ENCODE data around the gene ELOVL5.
"Not testable (repeated sequence)": the region's sequence is repeated elsewhere in the genome, so short reads cannot be mapped to it uniquely, and the experiment has no call there.

ELOVL5 gene

DNA sequence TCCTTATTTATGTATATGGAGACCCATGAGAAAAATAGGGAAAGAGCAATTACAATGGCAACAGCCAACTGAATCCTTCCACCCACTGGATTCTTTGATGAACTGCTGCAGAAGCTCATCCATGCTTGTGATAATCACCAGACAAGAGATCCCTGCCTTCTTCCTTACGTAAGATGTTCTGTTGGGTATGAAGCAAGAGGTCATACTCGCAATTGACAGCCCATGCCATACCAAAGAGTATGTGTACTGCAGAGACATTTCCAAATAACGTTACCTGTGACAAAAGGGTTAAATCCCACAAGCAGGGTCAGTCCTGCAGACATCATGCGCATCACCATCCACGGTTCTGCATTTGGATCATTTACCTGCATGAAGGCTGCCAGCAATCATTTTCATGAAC, 27.8 kb downstream of the ELOVL5 start:
- peaks cover 0 to 39% (median 15%) of the 10 kb centered on the region in 4 donors for H3K4me1 ChIP-seq
- TF ChIP-seq, protein P1, sequence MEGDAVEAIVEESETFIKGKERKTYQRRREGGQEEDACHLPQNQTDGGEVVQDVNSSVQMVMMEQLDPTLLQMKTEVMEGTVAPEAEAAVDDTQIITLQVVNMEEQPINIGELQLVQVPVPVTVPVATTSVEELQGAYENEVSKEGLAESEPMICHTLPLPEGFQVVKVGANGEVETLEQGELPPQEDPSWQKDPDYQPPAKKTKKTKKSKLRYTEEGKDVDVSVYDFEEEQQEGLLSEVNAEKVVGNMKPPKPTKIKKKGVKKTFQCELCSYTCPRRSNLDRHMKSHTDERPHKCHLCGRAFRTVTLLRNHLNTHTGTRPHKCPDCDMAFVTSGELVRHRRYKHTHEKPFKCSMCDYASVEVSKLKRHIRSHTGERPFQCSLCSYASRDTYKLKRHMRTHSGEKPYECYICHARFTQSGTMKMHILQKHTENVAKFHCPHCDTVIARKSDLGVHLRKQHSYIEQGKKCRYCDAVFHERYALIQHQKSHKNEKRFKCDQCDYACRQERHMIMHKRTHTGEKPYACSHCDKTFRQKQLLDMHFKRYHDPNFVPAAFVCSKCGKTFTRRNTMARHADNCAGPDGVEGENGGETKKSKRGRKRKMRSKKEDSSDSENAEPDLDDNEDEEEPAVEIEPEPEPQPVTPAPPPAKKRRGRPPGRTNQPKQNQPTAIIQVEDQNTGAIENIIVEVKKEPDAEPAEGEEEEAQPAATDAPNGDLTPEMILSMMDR (IDR thresholded peaks at IDR 0.05): no peak
- no peak overlapping the region for H3K4me3 ChIP-seq
- intact Hi-C loops (cut with DNase I; ENCODE audit: low total_unique reads): no loop called here
- H3K27me3 ChIP-seq: no peaks in the 10 kb centered on the region
- DNase-seq: no peak
- no peaks in the 10 kb centered on the region for H3K36me3 ChIP-seq
- H3K9me3 ChIP-seq: no peaks in the 10 kb centered on the region
- H3K27ac ChIP-seq: no peak overlapping the region

DNA sequence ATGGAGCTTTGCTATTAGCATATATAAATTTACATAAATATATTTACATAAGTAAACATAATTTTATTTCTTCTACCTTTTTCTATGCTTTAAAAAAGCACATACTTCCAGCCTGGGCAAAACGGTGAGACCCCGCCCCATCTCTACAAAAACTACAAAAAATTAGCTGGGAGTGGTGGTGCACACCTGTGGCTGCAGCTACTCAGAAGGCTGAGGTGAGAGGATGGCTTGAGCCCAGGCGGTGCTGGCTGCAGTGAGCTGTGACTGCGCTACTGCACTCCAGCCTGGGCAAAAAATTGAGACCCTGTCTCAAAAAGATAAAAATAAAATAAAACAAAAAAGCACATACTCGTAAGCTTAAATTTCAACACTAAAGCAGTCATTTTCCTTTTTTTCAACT, 30.3 kb downstream of the ELOVL5 start:
- Histone ChIP-seq H3K27ac (no peak overlapping the region), H3K9me3 (no peaks in the 10 kb centered on the region), H3K36me3 (no peaks in the 10 kb centered on the region), H3K27me3 (no peaks in the 10 kb centered on the region), H3K4me3 (no peak overlapping the region), H3K4me1 (peaks cover 0 to 52% (median 14%) of the 10 kb centered on the region in 4 donors)
- intact Hi-C loops (cut with DNase I; ENCODE audit: low total_unique reads): no loop called here
- no peak for DNase-seq
- TF ChIP-seq, protein P1 (IDR thresholded peaks at IDR 0.05): no peak

DNA sequence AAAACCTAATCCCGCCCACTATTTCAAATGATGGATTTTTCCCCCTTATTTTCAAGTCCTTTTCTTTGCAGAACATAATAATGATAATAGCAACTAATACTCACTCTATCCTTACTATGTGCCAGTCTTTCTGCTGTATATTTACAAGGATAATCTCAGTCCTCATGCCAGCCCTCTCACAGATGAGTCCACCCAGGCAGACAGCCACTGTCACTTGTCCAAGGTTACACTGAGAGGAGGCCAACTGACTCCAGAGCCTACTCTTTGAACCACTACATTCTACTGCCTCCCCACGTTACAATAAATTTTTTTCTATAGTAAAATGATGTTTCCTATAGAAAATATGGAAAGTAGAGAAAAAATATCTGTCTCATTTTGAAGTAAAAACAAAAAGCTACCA, 30.9 kb downstream of the ELOVL5 start:
- intact Hi-C loops (cut with DNase I; ENCODE audit: low total_unique reads): no loop called here

DNA sequence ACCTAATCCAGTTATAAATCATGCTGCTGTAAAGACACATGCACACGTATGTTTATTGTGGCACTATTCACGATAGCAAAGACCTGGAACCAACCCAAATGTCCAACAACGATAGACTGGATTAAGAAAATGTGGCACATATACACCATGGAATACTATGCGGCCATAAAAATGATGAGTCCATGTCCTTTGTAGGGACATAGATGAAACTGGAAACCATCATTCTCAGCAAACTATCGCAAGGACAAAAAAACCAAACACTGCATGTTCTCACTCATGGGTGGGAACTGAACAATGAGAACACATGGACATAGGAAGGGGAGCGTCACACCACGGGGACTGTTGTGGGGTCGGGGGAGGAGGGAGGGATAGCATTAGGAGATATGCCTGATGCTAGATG, 31.5 kb downstream of the ELOVL5 start:
- H3K9me3 ChIP-seq; H3K36me3 ChIP-seq; H3K27me3 ChIP-seq; H3K4me3 ChIP-seq; H3K27ac ChIP-seq; intact Hi-C loops (cut with DNase I; ENCODE audit: low total_unique reads); DNase-seq: not testable (repeated sequence)
- H3K4me1 ChIP-seq: peaks cover 0 to 45% (median 10%) of the 10 kb centered on the region in 4 donors

More for the DNA sequence above, 30.9 kb downstream of the ELOVL5 start:
- H3K4me1 ChIP-seq: peaks cover 0 to 50% (median 14%) of the 10 kb centered on the region in 4 donors
- TF ChIP-seq, protein P1 (IDR thresholded peaks at IDR 0.05): no peak
- H3K27me3 ChIP-seq: no peaks in the 10 kb centered on the region
- no peaks in the 10 kb centered on the region for H3K36me3 ChIP-seq
- H3K4me3 ChIP-seq: no peak overlapping the region
- H3K27ac ChIP-seq: no peak overlapping the region
- DNase-seq: no peak
- no peaks in the 10 kb centered on the region for H3K9me3 ChIP-seq

DNA sequence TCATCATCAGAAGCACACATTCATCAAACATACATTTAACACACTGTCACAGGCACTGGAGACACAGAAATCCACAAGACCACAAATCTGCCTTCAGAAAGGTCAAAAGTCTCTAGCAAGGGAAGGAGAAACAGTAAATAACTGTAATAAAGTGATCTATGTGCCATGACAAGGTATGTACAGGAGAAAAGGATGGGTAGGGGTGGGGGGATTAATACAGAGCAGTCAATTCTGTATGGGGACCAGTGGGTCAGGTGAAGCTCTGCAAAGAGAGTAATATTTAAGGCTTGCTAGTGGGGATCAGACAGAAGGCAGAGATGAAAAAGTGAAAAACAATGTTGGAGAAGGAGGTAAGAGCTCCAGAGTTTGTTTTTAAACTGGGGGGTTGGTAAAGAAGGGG, 32.6 kb downstream of the ELOVL5 start:
- no peak overlapping the region for H3K27ac ChIP-seq
- H3K4me1 ChIP-seq: peaks cover 0 to 33% (median 5%) of the 10 kb centered on the region in 4 donors
- H3K9me3 ChIP-seq: no peaks in the 10 kb centered on the region
- no peaks in the 10 kb centered on the region for H3K36me3 ChIP-seq
- no peaks in the 10 kb centered on the region for H3K27me3 ChIP-seq
- no peak for DNase-seq
- H3K4me3 ChIP-seq: no peak overlapping the region
- intact Hi-C loops (cut with DNase I; ENCODE audit: low total_unique reads): no loop called here
- TF ChIP-seq, protein P1 (IDR thresholded peaks at IDR 0.05): no peak

DNA sequence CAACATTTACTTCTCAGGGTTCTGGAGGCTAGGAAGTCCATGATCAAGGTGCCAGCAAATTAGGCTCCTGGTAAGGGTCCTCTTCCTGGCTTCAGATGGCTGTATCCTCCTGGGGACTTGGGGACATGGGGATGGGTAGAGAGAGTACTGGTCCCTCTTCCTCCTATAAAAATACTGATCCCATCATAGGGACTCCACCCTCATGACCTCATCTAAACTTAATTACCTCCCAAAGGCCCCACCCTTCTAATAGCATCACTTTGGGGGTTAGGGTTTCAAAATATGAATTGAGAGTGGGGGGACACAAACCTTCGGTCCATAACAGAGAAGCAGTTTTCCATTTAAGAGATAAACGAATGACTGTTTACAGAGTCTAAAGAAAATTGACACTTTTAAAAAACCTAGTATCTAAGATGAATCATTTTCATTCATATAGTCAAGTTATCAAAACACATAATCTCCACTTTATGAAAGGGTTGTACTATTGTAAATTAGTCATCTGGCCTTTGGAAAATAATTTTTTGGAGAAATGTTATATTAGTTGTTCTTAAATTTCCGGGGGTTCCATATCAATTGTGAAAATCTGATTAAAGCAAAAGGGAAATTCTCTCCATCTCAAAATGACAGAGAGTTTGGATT, 33.5 kb downstream of the ELOVL5 start:
- Histone ChIP-seq H3K4me1 (peaks cover 0 to 29% (median 4%) of the 10 kb centered on the region in 4 donors), H3K27ac (no peak overlapping the region)
- intact Hi-C loops (cut with DNase I; ENCODE audit: low total_unique reads): no loop called here

More for the DNA sequence above, 33.5 kb downstream of the ELOVL5 start:
- Histone ChIP-seq H3K27me3 (no peaks in the 10 kb centered on the region), H3K36me3 (no peaks in the 10 kb centered on the region), H3K4me3 (no peak overlapping the region), H3K9me3 (no peaks in the 10 kb centered on the region)
- TF ChIP-seq, protein P1 (IDR thresholded peaks at IDR 0.05): no peak
- DNase-seq: no peak

Measured in tibial artery (tissue), 4 donors.